Myocyte (in vitro differentiated cells): ENCODE results near the gene NPDC1. TPM values are rescaled to one million over a fixed set of nuclear protein-coding genes. Genes with fewer than 3 reads are reported as not detected.
A peak's percentile ranks its signal among the peaks of the same experiment; 100 is the strongest.

Experiments used
- DNase-seq: peaks from one replicate; pipeline ENCODE4 v3.0.0-alpha.2; 2012; ENCODE audit warnings: low read depth
- total RNA-seq: library from RNA; depleted of rRNA; stranded (reverse); fragments of >200 nt; gene quantifications from 2 replicates; pipeline ENCODE4 v1.2.3, GENCODE V29; 2014

The NPDC1 gene
- total RNA-seq, 1 donor from 2014 or later, result 4.8 TPM

GRCh38 chr9:137028263-137029057 lies 17.5 kb downstream of the NPDC1 start:
- peak; percentile 59 for DNase-seq

- peak; percentile 26 for DNase-seq
Measured at GRCh38 chr9:137027369-137028262, 18.4 kb downstream of the NPDC1 start, which contains the start of gene ABCA2. Gene ABCA2, minus strand, starts transcription at chr9:137028237. Its CDS starts 97 bp downstream, at chr9:137028140.

- DNase-seq, result no peak
Measured at GRCh38 chr9:137026828-137027227, 19.1 kb downstream of the NPDC1 start.

- DNase-seq, result no peak
Measured at GRCh38 chr9:137026384-137026783, 19.6 kb downstream of the NPDC1 start.

- no peak for DNase-seq
Measured at GRCh38 chr9:137025517-137025966, 20.4 kb downstream of the NPDC1 start.

GRCh38 chr9:137023583-137023991 lies 22.4 kb downstream of the NPDC1 start:
- DNase-seq, result no peak

- DNase-seq, result no peak
Measured at GRCh38 chr9:137023157-137023556, 22.8 kb downstream of the NPDC1 start.

GRCh38 chr9:137022662-137023008 lies 23.3 kb downstream of the NPDC1 start:
- DNase-seq, result no peak

- no peak for DNase-seq
Measured at GRCh38 chr9:137021979-137022661, 23.9 kb downstream of the NPDC1 start.

- no peak for DNase-seq
Measured at GRCh38 chr9:137021568-137021978, 24.4 kb downstream of the NPDC1 start.

GRCh38 chr9:137020771-137021567 lies 25.0 kb downstream of the NPDC1 start:
- DNase-seq, result no peak

- no peak for DNase-seq
Measured at GRCh38 chr9:137019891-137020683, 25.9 kb downstream of the NPDC1 start.

- no peak for DNase-seq
Measured at GRCh38 chr9:137018761-137019559, 27.0 kb downstream of the NPDC1 start.

GRCh38 chr9:137017791-137018497 lies 28.0 kb downstream of the NPDC1 start:
- DNase-seq, result no peak

- DNase-seq, result no peak
Measured at GRCh38 chr9:137017071-137017470, 28.9 kb downstream of the NPDC1 start.

- DNase-seq, result no peak
Measured at GRCh38 chr9:137016436-137016835, 29.5 kb downstream of the NPDC1 start.

- no peak for DNase-seq
Measured at GRCh38 chr9:137015976-137016375, 30.0 kb downstream of the NPDC1 start.

- no peak for DNase-seq
Measured at GRCh38 chr9:137015540-137015930, 30.4 kb downstream of the NPDC1 start.
